ENCODE data around the gene PAGE1. TPM values are rescaled to one million over a fixed set of nuclear protein-coding genes. Genes with fewer than 3 reads are reported as not detected.
"Not testable (repeated sequence)": the region's sequence is repeated elsewhere in the genome, so short reads cannot be mapped to it uniquely, and the experiment has no call there.

PAGE1 gene
- total RNA-seq (2021), result not detected in 3 replicates
- Bru-seq, nascent RNA, result not detected
- long read RNA-seq, experiment 1, result 0 reads
- long read RNA-seq, experiment 2, result 0 reads
- long read RNA-seq, experiment 3, result 0 reads

GRCh38 chrX:49695276-49696180, at the start of gene PAGE1:
TSS of gene PAGE1 (minus strand) at chrX:49695984. CDS start at chrX:49694770, 1,214 bp downstream.
- H3K4me3 Mint-ChIP-seq, result no peak within 1 kb of the TSS
- H3K27me3 Mint-ChIP-seq (ENCODE audit: low read depth), result no peaks in the 10 kb centered on the region
- H3K9me3 Mint-ChIP-seq, result peaks cover 4% of the 10 kb centered on the region; the same call in 1 of the 2 replicates
- H3K4me1 Mint-ChIP-seq, result no peaks in the 10 kb centered on the region
- ATAC-seq (no peak), DNase-seq (ENCODE audit: low spot score) (no peak)
- ChIA-PET POLR2A (no interaction called here), CTCF (no interaction called here)
- H3K27ac Mint-ChIP-seq, result no peak within 1 kb of the TSS
- H3K36me3 Mint-ChIP-seq, result no peaks in the 10 kb centered on the region
- no peak for TF ChIP-seq GTF2I (CRISPR knock-in tag; conservative IDR thresholded peaks at IDR 0.05)
- TF ChIP-seq CREM (CRISPR knock-in tag; IDR thresholded peaks at IDR 0.05), result no peak
- TF ChIP-seq FOXK1 (CRISPR knock-in tag; IDR thresholded peaks at IDR 0.05), result no peak
- no peak for TF ChIP-seq NFE2L1 (CRISPR knock-in tag; IDR thresholded peaks at IDR 0.05)
- no peak for TF ChIP-seq OVOL2 (CRISPR knock-in tag; IDR thresholded peaks at IDR 0.05; ENCODE audit: borderline replicate concordance)
- no peak for TF ChIP-seq ZNF317 (CRISPR knock-in tag; IDR thresholded peaks at IDR 0.05; ENCODE audit: borderline replicate concordance, low read depth)
- TF ChIP-seq ESRRA (CRISPR knock-in tag; IDR thresholded peaks at IDR 0.05; ENCODE audit: borderline replicate concordance), result no peak
- TF ChIP-seq MYBL2 (CRISPR knock-in tag; IDR thresholded peaks at IDR 0.05), result no peak
- no peak for TF ChIP-seq ZNF219 (CRISPR knock-in tag; IDR thresholded peaks at IDR 0.05; ENCODE audit: borderline replicate concordance)
- no peak for TF ChIP-seq E2F4 (CRISPR knock-in tag; IDR thresholded peaks at IDR 0.05; ENCODE audit: borderline replicate concordance, low read depth)
- TF ChIP-seq ZNF425 (CRISPR knock-in tag; conservative IDR thresholded peaks at IDR 0.05), result no peak
- no peak for TF ChIP-seq CBFB (CRISPR knock-in tag; IDR thresholded peaks at IDR 0.05; ENCODE audit: low read depth)
- TF ChIP-seq MXD4 (CRISPR knock-in tag; IDR thresholded peaks at IDR 0.05; ENCODE audit: borderline replicate concordance), result no peak
- TF ChIP-seq CDX4 (CRISPR knock-in tag; IDR thresholded peaks at IDR 0.05; ENCODE audit: borderline replicate concordance), result no peak
- TF ChIP-seq ZNF263 (CRISPR knock-in tag; IDR thresholded peaks at IDR 0.05; ENCODE audit: low read depth), result no peak
- TF ChIP-seq ZNF232 (CRISPR knock-in tag; IDR thresholded peaks at IDR 0.05), result no peak
- no peak for TF ChIP-seq NR1H2 (CRISPR knock-in tag; IDR thresholded peaks at IDR 0.05)
- no peak for TF ChIP-seq ZNF532 (CRISPR knock-in tag; IDR thresholded peaks at IDR 0.05; ENCODE audit: borderline replicate concordance)
- no peak for TF ChIP-seq FOXJ3 (CRISPR knock-in tag; IDR thresholded peaks at IDR 0.05; ENCODE audit: borderline replicate concordance)
- no peak for TF ChIP-seq ZNF416 (CRISPR knock-in tag; IDR thresholded peaks at IDR 0.05)

GRCh38 chrX:49741501-49741900, 45.7 kb upstream of the PAGE1 start:
- H3K4me3 Mint-ChIP-seq; H3K27me3 Mint-ChIP-seq (ENCODE audit: low read depth); POLR2A ChIA-PET; CTCF ChIA-PET; ATAC-seq; H3K9me3 Mint-ChIP-seq; H3K27ac Mint-ChIP-seq; H3K4me1 Mint-ChIP-seq; H3K36me3 Mint-ChIP-seq; DNase-seq (ENCODE audit: low spot score): not testable (repeated sequence)
